GM12878 (cell line): ENCODE measurements around the gene JTB. TPM values are rescaled to one million over a fixed set of nuclear protein-coding genes. Genes with fewer than 3 reads are reported as not detected.

Experiments used
- BACH1 ChIP-seq: fragments of 450-650 bp; IDR thresholded peaks from 2 replicates; pipeline ENCODE4 v1.6.1; 2017; ENCODE audit warnings: mild to moderate bottlenecking, borderline replicate concordance
- BCL11A ChIP-seq: IDR thresholded peaks from 2 replicates; pipeline ENCODE4 v1.6.1; 2011; ENCODE audit warnings: low read depth, low read length
- BRCA1 ChIP-seq: IDR thresholded peaks from 2 replicates; pipeline ENCODE4 v1.6.1; 2011; ENCODE audit warnings: low read depth, low read length, improper control_type of control experiment
- CBX3 ChIP-seq: fragments of 200-600 bp; sonication (generic); IDR thresholded peaks from 2 replicates; pipeline ENCODE4 v1.6.1; 2016; ENCODE audit warnings: low read depth, borderline replicate concordance
- DPF2 ChIP-seq: fragments of 450-650 bp; IDR thresholded peaks from 2 replicates; pipeline ENCODE4 v1.6.1; 2017; ENCODE audit warnings: mild to moderate bottlenecking
- GABPA ChIP-seq: IDR thresholded peaks from 2 replicates; pipeline ENCODE4 v1.6.1; 2014; ENCODE audit warnings: antibody characterized with exemption, low read depth, mild to moderate bottlenecking, inconsistent platforms
- IRF4 ChIP-seq: IDR thresholded peaks from 2 replicates; pipeline ENCODE4 v1.6.1; 2011; ENCODE audit warnings: low read depth, low read length
- LARP7 ChIP-seq: fragments of 450-650 bp; IDR thresholded peaks from 2 replicates; pipeline ENCODE4 v1.6.1; 2017; ENCODE audit warnings: mild to moderate bottlenecking
- MTA2 ChIP-seq: fragments of 450-650 bp; IDR thresholded peaks from 2 replicates; pipeline ENCODE4 v1.6.1; 2016; ENCODE audit warnings: low read depth, mild to moderate bottlenecking, moderate library complexity
- POLR2AphosphoS2 ChIP-seq: IDR thresholded peaks from 2 replicates; pipeline ENCODE4 v1.6.1; 2011; ENCODE audit warnings: low read depth, mild to moderate bottlenecking, low read length, improper control_type of control experiment, moderate library complexity
- RFX5 ChIP-seq: IDR thresholded peaks from 2 replicates; pipeline ENCODE4 v1.6.1; 2011; ENCODE audit warnings: low read depth, low read length, improper control_type of control experiment
- SMAD1 ChIP-seq: fragments of 450-650 bp; IDR thresholded peaks from 2 replicates; pipeline ENCODE4 v1.6.1; 2018; ENCODE audit warnings: mild to moderate bottlenecking, low read depth; ENCODE audit not compliant: partially characterized antibody
- SUPT20H ChIP-seq: IDR thresholded peaks from 2 replicates; pipeline ENCODE4 v1.6.1; 2011; ENCODE audit warnings: low read depth, mild to moderate bottlenecking, low read length, moderate library complexity, borderline replicate concordance; ENCODE audit not compliant: control insufficient read depth
- ZSCAN29 ChIP-seq: fragments of 450-650 bp; IDR thresholded peaks from 2 replicates; pipeline ENCODE4 v1.6.1; 2017; ENCODE audit warnings: mild to moderate bottlenecking, moderate library complexity
- polyA plus RNA-seq, 11 experiments: library from polyadenylated mRNA; depleted of rRNA in 4 of 11; unstranded in 6 of 11; stranded (reverse) in 5 of 11; fragments of >200 nt; fragmentation: Nextera tagmentation in 4 of 11; fragmentation: Illumina TruSeq in 1 of 11; extraction: Ambion mirVana in 4 of 11; extraction: Trizol in 1 of 11; gene quantifications; 1 replicate in 1 of 11; 2 replicates in 10 of 11; pipeline versions ENCODE4 v1.2.1 to v1.2.3, GENCODE V29; 2011 to 2016; ENCODE audit warnings: inconsistent platforms in 2 of 11, missing spikeins in 2 of 11, low read depth in 1 of 11
- total RNA-seq, 4 experiments: library from RNA; depleted of rRNA in 3 of 4; stranded (reverse); fragments of >200 nt in 3 of 4; fragmentation: Illumina TruSeq in 1 of 4; extraction: Trizol in 1 of 4; gene quantifications; 2 replicates each; pipeline versions ENCODE4 v1.2.1 to v1.2.3, GENCODE V29; 2013 to 2021
- TF ChIP-seq, protein P1 (sequence below): fragments of 450-650 bp; formaldehyde crosslinking; IDR thresholded peaks from 2 replicates; pipeline ENCODE4 v1.4.0; 2020; ENCODE audit warnings: mild to moderate bottlenecking, moderate library complexity
- TF ChIP-seq, protein P2 (sequence below): IDR thresholded peaks from 2 replicates; pipeline ENCODE4 v1.6.1; 2012; ENCODE audit warnings: low read depth, low read length, improper control_type of control experiment

Gene JTB
- total and polyA plus RNA-seq, 10 of the 15 experiments (the other 5 are each of a cell fraction or from before 2014, with no cell fraction given) = 25.0 to 298 (median 155) TPM

DNA sequence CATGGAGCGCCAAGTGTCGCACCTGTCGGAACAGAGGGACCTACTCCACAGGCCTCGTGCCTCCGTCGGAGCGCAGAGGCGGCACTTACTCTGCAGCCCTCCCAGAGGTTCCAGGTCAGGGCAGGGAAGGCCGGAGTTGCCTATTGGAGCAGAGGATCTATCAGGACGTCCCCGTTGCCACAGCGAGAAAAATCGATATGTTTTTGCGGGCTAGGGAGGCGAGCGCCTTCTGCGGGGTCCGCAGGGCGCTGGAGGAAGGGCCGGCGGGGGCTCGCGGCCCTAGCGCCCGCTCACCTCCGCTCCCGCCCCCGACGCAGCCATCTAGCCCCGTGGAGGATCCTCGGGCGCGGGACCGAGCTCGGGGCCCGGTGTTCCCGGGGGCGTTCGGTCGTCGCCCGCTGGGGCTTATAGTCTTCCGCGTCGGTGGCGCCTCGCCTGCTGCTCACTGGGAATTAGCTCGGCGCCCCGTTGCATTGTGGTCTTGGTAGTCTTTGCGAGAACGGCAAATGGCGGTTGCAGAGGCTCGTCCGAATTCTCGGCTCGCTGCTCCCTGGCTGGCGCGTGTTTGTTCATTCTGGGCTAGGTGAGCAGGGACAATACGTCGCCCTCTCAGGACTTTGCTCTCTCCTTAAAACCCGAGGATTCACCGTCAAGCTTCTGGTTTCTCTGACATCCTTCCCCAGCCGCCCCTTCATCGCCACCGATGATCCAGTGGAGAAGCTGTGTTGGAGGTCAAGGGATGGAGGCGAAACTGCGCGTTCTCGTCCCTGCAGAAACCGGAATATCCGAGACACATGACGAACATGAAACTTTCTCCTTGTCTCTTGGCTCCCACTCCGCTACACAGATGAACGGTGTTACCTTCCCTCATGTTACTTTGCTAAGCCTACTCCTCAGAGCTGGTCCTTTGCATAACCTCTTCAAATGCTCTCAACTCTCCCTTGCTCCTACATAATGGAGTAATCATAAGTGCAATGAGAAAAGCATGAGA is at the start of gene JTB (continued):
- TF ChIP-seq BACH1 (peak; percentile 1; the same call in 1 of the 2 replicates), SMAD1 (no peak), POLR2AphosphoS2 (peak; percentile 71), CBX3 (no peak), SUPT20H (no peak), DPF2 (peak; percentile 63), GABPA (no peak), LARP7 (no peak), BRCA1 (no peak), ZSCAN29 (no peak), MTA2 (no peak), BCL11A (no peak), IRF4 (no peak), RFX5 (no peak)
- TF ChIP-seq, protein P1, sequence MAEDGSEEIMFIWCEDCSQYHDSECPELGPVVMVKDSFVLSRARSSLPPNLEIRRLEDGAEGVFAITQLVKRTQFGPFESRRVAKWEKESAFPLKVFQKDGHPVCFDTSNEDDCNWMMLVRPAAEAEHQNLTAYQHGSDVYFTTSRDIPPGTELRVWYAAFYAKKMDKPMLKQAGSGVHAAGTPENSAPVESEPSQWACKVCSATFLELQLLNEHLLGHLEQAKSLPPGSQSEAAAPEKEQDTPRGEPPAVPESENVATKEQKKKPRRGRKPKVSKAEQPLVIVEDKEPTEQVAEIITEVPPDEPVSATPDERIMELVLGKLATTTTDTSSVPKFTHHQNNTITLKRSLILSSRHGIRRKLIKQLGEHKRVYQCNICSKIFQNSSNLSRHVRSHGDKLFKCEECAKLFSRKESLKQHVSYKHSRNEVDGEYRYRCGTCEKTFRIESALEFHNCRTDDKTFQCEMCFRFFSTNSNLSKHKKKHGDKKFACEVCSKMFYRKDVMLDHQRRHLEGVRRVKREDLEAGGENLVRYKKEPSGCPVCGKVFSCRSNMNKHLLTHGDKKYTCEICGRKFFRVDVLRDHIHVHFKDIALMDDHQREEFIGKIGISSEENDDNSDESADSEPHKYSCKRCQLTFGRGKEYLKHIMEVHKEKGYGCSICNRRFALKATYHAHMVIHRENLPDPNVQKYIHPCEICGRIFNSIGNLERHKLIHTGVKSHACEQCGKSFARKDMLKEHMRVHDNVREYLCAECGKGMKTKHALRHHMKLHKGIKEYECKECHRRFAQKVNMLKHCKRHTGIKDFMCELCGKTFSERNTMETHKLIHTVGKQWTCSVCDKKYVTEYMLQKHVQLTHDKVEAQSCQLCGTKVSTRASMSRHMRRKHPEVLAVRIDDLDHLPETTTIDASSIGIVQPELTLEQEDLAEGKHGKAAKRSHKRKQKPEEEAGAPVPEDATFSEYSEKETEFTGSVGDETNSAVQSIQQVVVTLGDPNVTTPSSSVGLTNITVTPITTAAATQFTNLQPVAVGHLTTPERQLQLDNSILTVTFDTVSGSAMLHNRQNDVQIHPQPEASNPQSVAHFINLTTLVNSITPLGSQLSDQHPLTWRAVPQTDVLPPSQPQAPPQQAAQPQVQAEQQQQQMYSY (CRISPR knock-in tag) = no peak
- TF ChIP-seq, protein P2, sequence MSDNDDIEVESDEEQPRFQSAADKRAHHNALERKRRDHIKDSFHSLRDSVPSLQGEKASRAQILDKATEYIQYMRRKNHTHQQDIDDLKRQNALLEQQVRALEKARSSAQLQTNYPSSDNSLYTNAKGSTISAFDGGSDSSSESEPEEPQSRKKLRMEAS = peak; percentile 31; the same call in 1 of the 2 replicates
